ENCODE results near the gene SLCO1C1. TPM values are rescaled to one million over a fixed set of nuclear protein-coding genes. Genes with fewer than 3 reads are reported as not detected.
"Not testable (repeated sequence)": the region's sequence is repeated elsewhere in the genome, so short reads cannot be mapped to it uniquely, and the experiment has no call there.

The SLCO1C1 gene
- total RNA-seq, 6 experiments from 2014 or later = not detected

- TF ChIP-seq, protein P1, sequence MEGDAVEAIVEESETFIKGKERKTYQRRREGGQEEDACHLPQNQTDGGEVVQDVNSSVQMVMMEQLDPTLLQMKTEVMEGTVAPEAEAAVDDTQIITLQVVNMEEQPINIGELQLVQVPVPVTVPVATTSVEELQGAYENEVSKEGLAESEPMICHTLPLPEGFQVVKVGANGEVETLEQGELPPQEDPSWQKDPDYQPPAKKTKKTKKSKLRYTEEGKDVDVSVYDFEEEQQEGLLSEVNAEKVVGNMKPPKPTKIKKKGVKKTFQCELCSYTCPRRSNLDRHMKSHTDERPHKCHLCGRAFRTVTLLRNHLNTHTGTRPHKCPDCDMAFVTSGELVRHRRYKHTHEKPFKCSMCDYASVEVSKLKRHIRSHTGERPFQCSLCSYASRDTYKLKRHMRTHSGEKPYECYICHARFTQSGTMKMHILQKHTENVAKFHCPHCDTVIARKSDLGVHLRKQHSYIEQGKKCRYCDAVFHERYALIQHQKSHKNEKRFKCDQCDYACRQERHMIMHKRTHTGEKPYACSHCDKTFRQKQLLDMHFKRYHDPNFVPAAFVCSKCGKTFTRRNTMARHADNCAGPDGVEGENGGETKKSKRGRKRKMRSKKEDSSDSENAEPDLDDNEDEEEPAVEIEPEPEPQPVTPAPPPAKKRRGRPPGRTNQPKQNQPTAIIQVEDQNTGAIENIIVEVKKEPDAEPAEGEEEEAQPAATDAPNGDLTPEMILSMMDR (IDR thresholded peaks at IDR 0.05) = no peak
- peaks cover 19% of the 10 kb centered on the region for H3K9me3 Mint-ChIP-seq
- no peaks in the 10 kb centered on the region for H3K4me1 Mint-ChIP-seq (ENCODE audit: low read depth)
- no peak overlapping the region for H3K4me3 Mint-ChIP-seq
- H3K27me3 Mint-ChIP-seq (ENCODE audit: insufficient read depth) = no peaks in the 10 kb centered on the region
- DNase-seq = no peak
- no peak overlapping the region for H3K27ac Mint-ChIP-seq
- no peaks in the 10 kb centered on the region for H3K36me3 Mint-ChIP-seq (ENCODE audit: low read depth)
Observed at GRCh38 chr12:20748198-20748597, 53.1 kb downstream of the SLCO1C1 start.

DNA sequence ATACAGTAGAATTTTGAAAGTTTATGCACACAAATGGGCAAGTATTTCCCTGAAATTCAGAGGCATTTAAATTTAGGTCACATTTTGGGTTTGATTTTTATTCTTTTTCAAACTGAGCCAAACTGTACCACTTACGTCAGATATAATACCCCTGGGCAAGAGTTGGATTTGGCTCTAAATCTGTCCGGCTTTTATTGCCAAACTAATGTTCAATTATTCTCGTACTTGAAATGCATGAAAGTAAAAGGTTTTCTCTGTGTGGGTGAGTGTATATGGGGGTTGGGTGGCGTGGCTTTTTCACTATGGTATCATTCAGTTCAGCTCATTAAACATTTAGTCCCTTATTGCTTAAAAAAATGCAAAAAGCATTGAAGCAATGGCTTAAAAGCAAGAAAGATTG is 55.9 kb downstream of the SLCO1C1 start:
- H3K9me3 Mint-ChIP-seq = peaks cover 23% of the 10 kb centered on the region
- TF ChIP-seq, protein P1 (IDR thresholded peaks at IDR 0.05) = no peak
- no peaks in the 10 kb centered on the region for H3K27me3 Mint-ChIP-seq (ENCODE audit: insufficient read depth)
- no peaks in the 10 kb centered on the region for H3K4me1 Mint-ChIP-seq (ENCODE audit: low read depth)
- no peak for DNase-seq
- H3K36me3 Mint-ChIP-seq (ENCODE audit: low read depth) = no peaks in the 10 kb centered on the region
- no peak overlapping the region for H3K27ac Mint-ChIP-seq
- H3K4me3 Mint-ChIP-seq = no peak overlapping the region

DNA sequence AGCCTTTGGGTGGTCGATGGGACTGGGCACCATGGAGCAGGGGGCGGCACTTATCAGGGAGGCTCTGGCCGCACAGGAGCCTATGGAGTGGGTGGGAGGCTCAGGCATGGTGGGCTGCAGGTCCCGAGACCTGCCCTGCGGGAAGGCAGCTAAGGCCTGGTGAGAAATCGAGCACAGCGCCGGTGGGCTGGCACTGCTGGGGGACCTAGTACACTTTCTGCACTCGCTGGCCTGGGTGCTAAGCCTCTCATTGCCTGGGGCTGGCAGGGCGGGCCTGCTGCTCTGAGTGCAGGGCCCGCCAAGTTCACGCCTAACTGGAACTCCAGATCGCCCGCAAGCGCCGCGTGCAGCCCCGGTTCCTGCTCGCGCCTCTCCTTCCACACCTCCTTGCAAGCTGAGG is 82.3 kb downstream of the SLCO1C1 start:
- no peaks in the 10 kb centered on the region for H3K36me3 Mint-ChIP-seq (ENCODE audit: low read depth)
- H3K27me3 Mint-ChIP-seq (ENCODE audit: insufficient read depth) = no peaks in the 10 kb centered on the region; the same call in none of the 2 replicates
- TF ChIP-seq, protein P1 (IDR thresholded peaks at IDR 0.05) = no peak
- DNase-seq = no peak
- no peaks in the 10 kb centered on the region for H3K4me1 Mint-ChIP-seq (ENCODE audit: low read depth)
- peaks cover 34% of the 10 kb centered on the region for H3K9me3 Mint-ChIP-seq
- H3K27ac Mint-ChIP-seq = no peak overlapping the region
- no peak overlapping the region for H3K4me3 Mint-ChIP-seq

DNA sequence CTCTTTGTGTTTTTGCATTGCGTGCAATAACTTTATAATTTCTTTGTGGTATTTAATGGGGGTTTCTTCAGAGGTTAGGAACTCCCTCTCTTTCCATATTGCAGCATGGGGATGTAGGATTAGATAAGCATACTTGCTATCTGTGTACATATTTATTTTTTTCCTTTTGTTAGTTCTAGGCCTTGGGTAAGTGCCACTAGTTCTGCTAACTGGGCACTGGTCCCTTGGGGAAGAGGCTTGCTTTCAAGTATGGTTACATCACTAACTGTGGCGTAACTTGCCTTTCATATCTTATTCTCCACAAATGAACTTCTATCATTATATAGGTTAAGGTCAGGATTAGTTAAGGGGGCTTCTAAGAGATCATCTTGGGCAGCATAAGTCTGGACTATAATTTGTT is 83.8 kb downstream of the SLCO1C1 start:
- Mint-ChIP-seq H3K27me3 (ENCODE audit: insufficient read depth) (no peaks in the 10 kb centered on the region; the same call in none of the 2 replicates), H3K36me3 (ENCODE audit: low read depth) (no peaks in the 10 kb centered on the region), H3K4me3 (no peak overlapping the region), H3K9me3 (peaks cover 42% of the 10 kb centered on the region), H3K27ac (no peak overlapping the region), H3K4me1 (ENCODE audit: low read depth) (no peaks in the 10 kb centered on the region)
- DNase-seq = no peak
- TF ChIP-seq, protein P1 (IDR thresholded peaks at IDR 0.05) = no peak

DNA sequence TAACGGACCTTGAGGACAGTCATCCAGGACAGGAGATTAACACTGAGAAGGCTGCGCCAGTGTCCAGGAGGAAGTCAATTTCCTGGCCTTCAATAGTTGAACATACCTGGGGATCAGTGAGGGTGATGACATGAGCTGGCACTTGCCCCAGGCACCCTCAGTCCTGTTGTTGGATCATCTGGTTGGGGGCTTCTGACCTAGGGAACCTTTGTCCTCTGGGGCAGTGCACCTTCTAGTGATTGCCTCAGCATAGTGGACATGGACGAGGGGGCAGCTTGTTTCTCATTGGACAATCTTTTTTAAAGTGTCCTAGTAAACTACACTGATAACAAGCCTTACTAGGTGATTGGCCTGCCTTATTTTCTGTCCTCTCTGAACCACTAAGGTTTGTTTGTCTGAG is 84.8 kb downstream of the SLCO1C1 start:
- not testable (repeated sequence) for H3K4me3 Mint-ChIP-seq; H3K4me1 Mint-ChIP-seq (ENCODE audit: low read depth); H3K27me3 Mint-ChIP-seq (ENCODE audit: insufficient read depth); DNase-seq; H3K36me3 Mint-ChIP-seq (ENCODE audit: low read depth); H3K27ac Mint-ChIP-seq
- peaks cover 49% of the 10 kb centered on the region for H3K9me3 Mint-ChIP-seq

GRCh38 chr12:20783796-20784357 is 88.7 kb downstream of the SLCO1C1 start:
- not testable (repeated sequence) for H3K4me3 Mint-ChIP-seq; H3K27me3 Mint-ChIP-seq (ENCODE audit: insufficient read depth); DNase-seq; H3K36me3 Mint-ChIP-seq (ENCODE audit: low read depth); H3K27ac Mint-ChIP-seq; H3K4me1 Mint-ChIP-seq (ENCODE audit: low read depth)
- H3K9me3 Mint-ChIP-seq = peaks cover 63% of the 10 kb centered on the region

DNA sequence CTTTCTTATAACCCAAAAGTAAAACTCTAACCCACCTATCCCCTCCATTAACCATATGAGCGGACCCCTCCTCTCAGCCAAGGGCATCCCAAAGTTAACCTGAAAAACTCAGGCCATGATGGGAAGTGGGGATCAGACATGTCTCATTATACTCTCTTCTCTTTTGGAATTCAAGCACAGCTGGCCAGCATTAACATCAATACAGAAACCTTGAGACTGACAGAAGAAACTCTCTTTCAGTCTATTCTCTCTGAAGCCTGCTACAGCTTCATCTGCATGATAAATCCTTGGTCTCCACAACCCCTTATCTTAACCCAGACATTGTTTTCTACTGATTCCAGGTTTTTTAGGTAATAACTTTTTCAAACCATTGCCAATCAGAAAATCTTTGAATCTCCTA is 97.8 kb downstream of the SLCO1C1 start:
- H3K4me1 Mint-ChIP-seq (ENCODE audit: low read depth) = no peaks in the 10 kb centered on the region
- no peak for DNase-seq
- H3K27ac Mint-ChIP-seq = no peak overlapping the region
- H3K36me3 Mint-ChIP-seq (ENCODE audit: low read depth) = 0 out of 2 replicates have a peak, but pooled peaks cover 4% of the 10 kb centered on the region
- peaks cover 1% of the 10 kb centered on the region for H3K27me3 Mint-ChIP-seq (ENCODE audit: insufficient read depth)
- H3K4me3 Mint-ChIP-seq = no peak overlapping the region
- TF ChIP-seq, protein P1 (IDR thresholded peaks at IDR 0.05) = no peak
- H3K9me3 Mint-ChIP-seq = peaks cover 48% of the 10 kb centered on the region

All from HFFc6 (cell line).